HepG2 (cell line): ENCODE results near the gene UPK1A. TPM values are rescaled to one million over a fixed set of nuclear protein-coding genes. Genes with fewer than 3 reads are reported as not detected.

Experiments
- ASH2L ChIP-seq: fragments of 300-600, 200-600 bp; sonication (generic); IDR thresholded peaks from 2 replicates; pipeline ENCODE4 v1.7.0; 2017; ENCODE audit warnings: low read depth, mild to moderate bottlenecking, moderate library complexity, mixed read lengths, low read length; ENCODE audit not compliant: insufficient read length
- MLLT10 ChIP-seq: sonication (generic); formaldehyde crosslinking; IDR thresholded peaks from 2 replicates; pipeline ENCODE4 v1.4.0; 2020; ENCODE audit warnings: missing genetic modification reagents
- RBFOX2 ChIP-seq: fragments of 200-400 bp; formaldehyde crosslinking; IDR thresholded peaks from 2 replicates; pipeline ENCODE4 v1.6.1; 2017; ENCODE audit warnings: low read depth, mild to moderate bottlenecking, low read length
- SP4 ChIP-seq: sonication (generic); formaldehyde crosslinking; IDR thresholded peaks from 2 replicates; pipeline ENCODE4 v1.8.1; 2023; ENCODE audit warnings: mild to moderate bottlenecking, missing genetic modification reagents
- THAP11 ChIP-seq: IDR thresholded peaks from 2 replicates; pipeline ENCODE4 v1.6.1; 2016; ENCODE audit warnings: missing biosample characterization, missing genetic modification reagents
- XRCC5 ChIP-seq: fragments of 200-400 bp; formaldehyde crosslinking; optimal IDR thresholded peaks from 2 replicates; pipeline ENCODE3; 2017; ENCODE audit warnings: mild to moderate bottlenecking, low read length
- ZNF331 ChIP-seq: sonication (generic); formaldehyde crosslinking; IDR thresholded peaks from 2 replicates; pipeline ENCODE4 v1.4.0; 2020; ENCODE audit warnings: missing genetic modification reagents
- ZNF558 ChIP-seq: sonication (generic); formaldehyde crosslinking; IDR thresholded peaks from 2 replicates; pipeline ENCODE4 v1.9.0; 2022; ENCODE audit warnings: mild to moderate bottlenecking, missing genetic modification reagents, borderline replicate concordance
- ZNF589 ChIP-seq: sonication (generic); formaldehyde crosslinking; conservative IDR thresholded peaks from 2 replicates; pipeline ENCODE4 v1.8.0; 2022; ENCODE audit warnings: mild to moderate bottlenecking, moderate library complexity, missing genetic modification reagents
- ZNF616 ChIP-seq: sonication (generic); formaldehyde crosslinking; IDR thresholded peaks from 2 replicates; pipeline ENCODE4 v1.5.0; 2020; ENCODE audit warnings: low read depth, mild to moderate bottlenecking, missing genetic modification reagents
- polyA plus RNA-seq, 8 experiments: library from polyadenylated mRNA; depleted of rRNA in 3 of 8; stranded (reverse) in 7 of 8; unstranded in 1 of 8; fragments of >200 nt; fragmentation: Illumina TruSeq in 4 of 8; extraction: Trizol in 4 of 8; gene quantifications; 2 replicates each; pipeline versions ENCODE4 v1.2.1 to v1.2.3, GENCODE V29; 2011 to 2016; ENCODE audit warnings: low read depth in 4 of 8, missing spikeins in 1 of 8, mixed read lengths in 1 of 8; ENCODE audit not compliant: insufficient read depth in 1 of 8
- total RNA-seq, 5 experiments: library from RNA; depleted of rRNA; stranded (reverse); fragments of >200 nt; fragmentation: Illumina TruSeq; extraction: Trizol; gene quantifications; 2 replicates each; pipeline ENCODE4 v1.2.3, GENCODE V29; 2016; ENCODE audit warnings: low read depth in 1 of 5
- TF ChIP-seq, protein P1 (sequence below): sonication (generic); formaldehyde crosslinking; IDR thresholded peaks from 2 replicates; pipeline ENCODE4 v1.4.0; 2020; ENCODE audit warnings: low read depth, missing genetic modification reagents
- TF ChIP-seq, protein P2 (sequence below): sonication (generic); formaldehyde crosslinking; IDR thresholded peaks from 2 replicates; pipeline ENCODE4 v1.4.0; 2020; ENCODE audit warnings: missing genetic modification reagents, borderline replicate concordance
- TF ChIP-seq, protein P3 (sequence below): sonication (generic); formaldehyde crosslinking; IDR thresholded peaks from 2 replicates; pipeline ENCODE4 v1.4.0; 2020; ENCODE audit warnings: missing genetic modification reagents, borderline replicate concordance
- TF ChIP-seq, protein P4 (sequence below): sonication (generic); formaldehyde crosslinking; IDR thresholded peaks from 2 replicates; pipeline ENCODE4 v1.4.0; 2020; ENCODE audit warnings: missing genetic modification reagents, mild to moderate bottlenecking, borderline replicate concordance
- TF ChIP-seq, protein P5 (sequence below): sonication (generic); formaldehyde crosslinking; IDR thresholded peaks from 2 replicates; pipeline ENCODE4 v1.4.0; 2020; ENCODE audit warnings: missing genetic modification reagents

UPK1A gene
- total and polyA plus RNA-seq, 2 of the 13 experiments (the other 11 are each of a cell fraction or from before 2014, with no cell fraction given) = 2.9 TPM; not detected in 1

DNA sequence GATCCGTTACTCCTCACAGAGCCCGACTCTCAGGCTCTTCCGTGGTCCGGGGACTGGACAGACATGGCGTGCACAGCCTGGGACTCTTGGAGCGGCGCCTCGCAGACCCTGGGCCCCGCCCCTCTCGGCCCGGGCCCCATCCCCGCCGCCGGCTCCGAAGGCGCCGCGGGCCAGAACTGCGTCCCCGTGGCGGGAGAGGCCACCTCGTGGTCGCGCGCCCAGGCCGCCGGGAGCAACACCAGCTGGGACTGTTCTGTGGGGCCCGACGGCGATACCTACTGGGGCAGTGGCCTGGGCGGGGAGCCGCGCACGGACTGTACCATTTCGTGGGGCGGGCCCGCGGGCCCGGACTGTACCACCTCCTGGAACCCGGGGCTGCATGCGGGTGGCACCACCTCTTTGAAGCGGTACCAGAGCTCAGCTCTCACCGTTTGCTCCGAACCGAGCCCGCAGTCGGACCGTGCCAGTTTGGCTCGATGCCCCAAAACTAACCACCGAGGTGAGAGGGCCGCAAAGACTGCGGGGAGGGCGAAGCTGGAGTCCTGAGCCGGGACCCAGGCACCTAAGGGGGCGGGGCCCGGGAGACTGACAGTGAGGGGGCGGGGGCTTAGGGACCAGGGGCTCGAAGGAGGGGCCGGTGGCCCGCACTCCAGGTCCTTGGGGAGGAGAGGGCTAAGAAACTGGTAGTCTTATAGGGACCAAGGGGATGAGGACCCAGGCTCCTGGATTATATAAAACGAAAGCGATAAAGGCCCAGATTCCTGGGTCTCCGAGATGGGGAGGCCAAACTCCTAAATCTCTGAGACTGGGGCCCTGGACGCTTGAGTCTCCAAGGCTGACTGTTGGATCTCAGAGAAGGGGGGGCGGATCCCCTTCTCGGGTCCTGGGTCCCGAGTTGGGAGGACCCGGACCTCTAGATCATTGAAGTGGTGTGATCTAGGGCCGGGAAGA, 22.8 kb upstream of the UPK1A start (continued):
- peak; percentile 79; the same call in 1 of the 2 replicates for TF ChIP-seq ZNF558 (CRISPR knock-in tag)
- TF ChIP-seq ZNF616 (CRISPR knock-in tag) = peak; percentile 87; the same call in 1 of the 2 replicates
- TF ChIP-seq, protein P1, sequence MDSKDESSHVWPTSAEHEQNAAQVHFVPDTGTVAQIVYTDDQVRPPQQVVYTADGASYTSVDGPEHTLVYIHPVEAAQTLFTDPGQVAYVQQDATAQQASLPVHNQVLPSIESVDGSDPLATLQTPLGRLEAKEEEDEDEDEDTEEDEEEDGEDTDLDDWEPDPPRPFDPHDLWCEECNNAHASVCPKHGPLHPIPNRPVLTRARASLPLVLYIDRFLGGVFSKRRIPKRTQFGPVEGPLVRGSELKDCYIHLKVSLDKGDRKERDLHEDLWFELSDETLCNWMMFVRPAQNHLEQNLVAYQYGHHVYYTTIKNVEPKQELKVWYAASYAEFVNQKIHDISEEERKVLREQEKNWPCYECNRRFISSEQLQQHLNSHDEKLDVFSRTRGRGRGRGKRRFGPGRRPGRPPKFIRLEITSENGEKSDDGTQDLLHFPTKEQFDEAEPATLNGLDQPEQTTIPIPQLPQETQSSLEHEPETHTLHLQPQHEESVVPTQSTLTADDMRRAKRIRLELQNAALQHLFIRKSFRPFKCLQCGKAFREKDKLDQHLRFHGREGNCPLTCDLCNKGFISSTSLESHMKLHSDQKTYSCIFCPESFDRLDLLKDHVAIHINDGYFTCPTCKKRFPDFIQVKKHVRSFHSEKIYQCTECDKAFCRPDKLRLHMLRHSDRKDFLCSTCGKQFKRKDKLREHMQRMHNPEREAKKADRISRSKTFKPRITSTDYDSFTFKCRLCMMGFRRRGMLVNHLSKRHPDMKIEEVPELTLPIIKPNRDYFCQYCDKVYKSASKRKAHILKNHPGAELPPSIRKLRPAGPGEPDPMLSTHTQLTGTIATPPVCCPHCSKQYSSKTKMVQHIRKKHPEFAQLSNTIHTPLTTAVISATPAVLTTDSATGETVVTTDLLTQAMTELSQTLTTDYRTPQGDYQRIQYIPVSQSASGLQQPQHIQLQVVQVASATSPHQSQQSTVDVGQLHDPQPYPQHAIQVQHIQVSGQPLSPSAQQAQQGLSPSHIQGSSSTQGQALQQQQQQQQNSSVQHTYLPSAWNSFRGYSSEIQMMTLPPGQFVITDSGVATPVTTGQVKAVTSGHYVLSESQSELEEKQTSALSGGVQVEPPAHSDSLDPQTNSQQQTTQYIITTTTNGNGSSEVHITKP (CRISPR knock-in tag) = peak; percentile 99
- peak; percentile 78 for TF ChIP-seq XRCC5
- peak; percentile 87 for TF ChIP-seq SP4 (CRISPR knock-in tag)
- TF ChIP-seq, protein P2, sequence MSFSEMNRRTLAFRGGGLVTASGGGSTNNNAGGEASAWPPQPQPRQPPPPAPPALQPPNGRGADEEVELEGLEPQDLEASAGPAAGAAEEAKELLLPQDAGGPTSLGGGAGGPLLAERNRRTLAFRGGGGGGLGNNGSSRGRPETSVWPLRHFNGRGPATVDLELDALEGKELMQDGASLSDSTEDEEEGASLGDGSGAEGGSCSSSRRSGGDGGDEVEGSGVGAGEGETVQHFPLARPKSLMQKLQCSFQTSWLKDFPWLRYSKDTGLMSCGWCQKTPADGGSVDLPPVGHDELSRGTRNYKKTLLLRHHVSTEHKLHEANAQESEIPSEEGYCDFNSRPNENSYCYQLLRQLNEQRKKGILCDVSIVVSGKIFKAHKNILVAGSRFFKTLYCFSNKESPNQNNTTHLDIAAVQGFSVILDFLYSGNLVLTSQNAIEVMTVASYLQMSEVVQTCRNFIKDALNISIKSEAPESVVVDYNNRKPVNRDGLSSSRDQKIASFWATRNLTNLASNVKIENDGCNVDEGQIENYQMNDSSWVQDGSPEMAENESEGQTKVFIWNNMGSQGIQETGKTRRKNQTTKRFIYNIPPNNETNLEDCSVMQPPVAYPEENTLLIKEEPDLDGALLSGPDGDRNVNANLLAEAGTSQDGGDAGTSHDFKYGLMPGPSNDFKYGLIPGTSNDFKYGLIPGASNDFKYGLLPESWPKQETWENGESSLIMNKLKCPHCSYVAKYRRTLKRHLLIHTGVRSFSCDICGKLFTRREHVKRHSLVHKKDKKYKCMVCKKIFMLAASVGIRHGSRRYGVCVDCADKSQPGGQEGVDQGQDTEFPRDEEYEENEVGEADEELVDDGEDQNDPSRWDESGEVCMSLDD (CRISPR knock-in tag) = 0 out of 2 replicates have a peak, but pooled peaks have one; percentile 3
- TF ChIP-seq RBFOX2 = peak; percentile 92
- TF ChIP-seq, protein P3, sequence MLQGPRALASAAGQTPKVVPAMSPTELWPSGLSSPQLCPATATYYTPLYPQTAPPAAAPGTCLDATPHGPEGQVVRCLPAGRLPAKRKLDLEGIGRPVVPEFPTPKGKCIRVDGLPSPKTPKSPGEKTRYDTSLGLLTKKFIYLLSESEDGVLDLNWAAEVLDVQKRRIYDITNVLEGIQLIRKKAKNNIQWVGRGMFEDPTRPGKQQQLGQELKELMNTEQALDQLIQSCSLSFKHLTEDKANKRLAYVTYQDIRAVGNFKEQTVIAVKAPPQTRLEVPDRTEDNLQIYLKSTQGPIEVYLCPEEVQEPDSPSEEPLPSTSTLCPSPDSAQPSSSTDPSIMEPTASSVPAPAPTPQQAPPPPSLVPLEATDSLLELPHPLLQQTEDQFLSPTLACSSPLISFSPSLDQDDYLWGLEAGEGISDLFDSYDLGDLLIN = peak; percentile 79; the same call in 1 of the 2 replicates
- TF ChIP-seq ASH2L = peak; percentile 67
- TF ChIP-seq ZNF589 = peak; percentile 79
- peak; percentile 76 for TF ChIP-seq THAP11
- TF ChIP-seq MLLT10 (CRISPR knock-in tag) = no peak
- TF ChIP-seq, protein P4, sequence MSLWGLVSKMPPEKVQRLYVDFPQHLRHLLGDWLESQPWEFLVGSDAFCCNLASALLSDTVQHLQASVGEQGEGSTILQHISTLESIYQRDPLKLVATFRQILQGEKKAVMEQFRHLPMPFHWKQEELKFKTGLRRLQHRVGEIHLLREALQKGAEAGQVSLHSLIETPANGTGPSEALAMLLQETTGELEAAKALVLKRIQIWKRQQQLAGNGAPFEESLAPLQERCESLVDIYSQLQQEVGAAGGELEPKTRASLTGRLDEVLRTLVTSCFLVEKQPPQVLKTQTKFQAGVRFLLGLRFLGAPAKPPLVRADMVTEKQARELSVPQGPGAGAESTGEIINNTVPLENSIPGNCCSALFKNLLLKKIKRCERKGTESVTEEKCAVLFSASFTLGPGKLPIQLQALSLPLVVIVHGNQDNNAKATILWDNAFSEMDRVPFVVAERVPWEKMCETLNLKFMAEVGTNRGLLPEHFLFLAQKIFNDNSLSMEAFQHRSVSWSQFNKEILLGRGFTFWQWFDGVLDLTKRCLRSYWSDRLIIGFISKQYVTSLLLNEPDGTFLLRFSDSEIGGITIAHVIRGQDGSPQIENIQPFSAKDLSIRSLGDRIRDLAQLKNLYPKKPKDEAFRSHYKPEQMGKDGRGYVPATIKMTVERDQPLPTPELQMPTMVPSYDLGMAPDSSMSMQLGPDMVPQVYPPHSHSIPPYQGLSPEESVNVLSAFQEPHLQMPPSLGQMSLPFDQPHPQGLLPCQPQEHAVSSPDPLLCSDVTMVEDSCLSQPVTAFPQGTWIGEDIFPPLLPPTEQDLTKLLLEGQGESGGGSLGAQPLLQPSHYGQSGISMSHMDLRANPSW (CRISPR knock-in tag) = peak; percentile 20; the same call in 1 of the 2 replicates
- TF ChIP-seq, protein P5, sequence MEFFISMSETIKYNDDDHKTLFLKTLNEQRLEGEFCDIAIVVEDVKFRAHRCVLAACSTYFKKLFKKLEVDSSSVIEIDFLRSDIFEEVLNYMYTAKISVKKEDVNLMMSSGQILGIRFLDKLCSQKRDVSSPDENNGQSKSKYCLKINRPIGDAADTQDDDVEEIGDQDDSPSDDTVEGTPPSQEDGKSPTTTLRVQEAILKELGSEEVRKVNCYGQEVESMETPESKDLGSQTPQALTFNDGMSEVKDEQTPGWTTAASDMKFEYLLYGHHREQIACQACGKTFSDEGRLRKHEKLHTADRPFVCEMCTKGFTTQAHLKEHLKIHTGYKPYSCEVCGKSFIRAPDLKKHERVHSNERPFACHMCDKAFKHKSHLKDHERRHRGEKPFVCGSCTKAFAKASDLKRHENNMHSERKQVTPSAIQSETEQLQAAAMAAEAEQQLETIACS (CRISPR knock-in tag) = peak; percentile 57; the same call in 1 of the 2 replicates
- TF ChIP-seq ZNF331 = peak; percentile 55; the same call in 1 of the 2 replicates
